Psoas muscle (tissue), 8 donors: ENCODE results near the gene NFU1. TPM values are rescaled to one million over a fixed set of nuclear protein-coding genes. Genes with fewer than 3 reads are reported as not detected.

Experiments used
- ATAC-seq, 4 donors: fragments of 200-7000 bp; cut with Tn5 transposase; one replicate each; pipeline ENCODE4 v1.9.1; 2020; ENCODE audit warnings: moderate library complexity in 3 of 4, mild to moderate bottlenecking in 2 of 4
- DNase-seq, 2 donors: peaks; one replicate each; pipeline ENCODE4 v3.0.0-alpha.2; 2020
- H3K27ac ChIP-seq: fragments of 200-600 bp; one replicate; pipeline ENCODE4 v1.8.0; 2022
- H3K27me3 ChIP-seq, 3 donors: fragments of 200-600 bp in 1 of 3; one replicate each; pipeline versions ENCODE4 v1.6.1 to v1.8.0; 2013 to 2022; ENCODE audit warnings: low read length in 2 of 3, mild to moderate bottlenecking in 2 of 3, moderate library complexity in 1 of 3; ENCODE audit not compliant: insufficient read depth in 3 of 3
- H3K36me3 ChIP-seq, 2 donors: fragments of 200-600 bp in 1 of 2; one replicate each; pipeline versions ENCODE4 v1.6.1 to v1.8.0; 2013 to 2022; ENCODE audit warnings: low read depth in 1 of 2, mild to moderate bottlenecking in 1 of 2, moderate library complexity in 1 of 2; ENCODE audit not compliant: insufficient read depth in 1 of 2
- H3K4me1 ChIP-seq: fragments of 200-600 bp; one replicate; pipeline ENCODE4 v1.8.0; 2022
- H3K4me3 ChIP-seq: fragments of 200-600 bp; one replicate; pipeline ENCODE4 v1.8.0; 2022; ENCODE audit warnings: mild to moderate bottlenecking
- H3K9me3 ChIP-seq: fragments of 200-600 bp; one replicate; pipeline ENCODE4 v1.8.0; 2022
- WGBS, 3 donors: extraction: QIAGEN DNeasy Blood & Tissue Kit; methylation state at CpG; one replicate each; pipeline versions ENCODE4 v1.1.6 to v1.1.7; 2013; 5-methylcytosine and 5-hydroxymethylcytosine counted together
- intact Hi-C, 2 donors: fragments of 100-400 bp; cut with DNase I; formaldehyde crosslinking; loops; one replicate each; pipeline versions ENCODE4 v1.11.0 to v1.14.2; 2022
- polyA plus RNA-seq, 3 donors: library from polyadenylated mRNA; stranded (reverse); fragments of 200-250 nt; gene quantifications; one replicate each; pipeline ENCODE4 v1.2.3, GENCODE V29; 2013
- total RNA-seq, 4 donors: library from RNA; stranded (reverse); fragmentation: NEBNext Ultra II Directional in 2 of 4; extraction: Animal tissue kit (Norgen Biotek cat#: 25700) in 2 of 4; gene quantifications; one replicate each; pipeline versions ENCODE4 v1.2.1 to v1.2.4, GENCODE V29; 2021 to 2023
- TF ChIP-seq, protein P1 (sequence below): fragments of 200-600 bp; IDR thresholded peaks from one replicate; pipeline ENCODE4 v1.8.0; 2022; ENCODE audit warnings: antibody characterized with exemption
- donor health status: healthy with polysubstance abuse.
- donor health status: DM: no; HTN: no; CAD: no; lungs with moderate emphysema.
- donor health status: Bipolar disorder and iron deficiency.
- donor health status: healthy.
- donor health status: DM: yes; HTN: yes; CAD: no.
- donor health status: DM: no; HTN: no; CAD: no.
- donor health status: DM: no; HTN: no; CAD: no.
- donor health status: DM: yes; HTN: yes; CAD: no.

The NFU1 gene
- total and polyA plus RNA-seq, 7 donors = 36.5 to 112 (median 83.4) TPM

DNA sequence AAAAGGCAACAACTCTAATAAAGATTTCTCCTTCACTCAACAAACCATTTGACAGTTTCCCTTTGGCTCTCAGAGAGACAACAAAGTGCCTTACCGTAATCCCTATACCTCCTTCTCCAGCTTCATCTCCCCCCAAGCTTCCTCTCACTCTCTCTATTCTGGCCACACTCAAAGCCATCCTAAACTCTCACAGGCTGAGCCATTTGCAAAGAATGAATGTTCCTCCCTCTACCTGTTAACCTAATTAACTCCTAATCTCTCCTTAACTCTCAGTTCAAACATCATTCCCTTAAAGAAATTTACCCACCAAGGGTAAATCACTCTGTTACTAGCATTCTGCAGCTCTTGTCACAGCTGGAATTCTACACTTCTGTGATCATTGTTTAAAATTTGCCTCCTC lies 88.5 kb downstream of the NFU1 start:
- ATAC-seq (no peak), DNase-seq (no peak)
- intact Hi-C loops = no loop called here
- TF ChIP-seq, protein P1, sequence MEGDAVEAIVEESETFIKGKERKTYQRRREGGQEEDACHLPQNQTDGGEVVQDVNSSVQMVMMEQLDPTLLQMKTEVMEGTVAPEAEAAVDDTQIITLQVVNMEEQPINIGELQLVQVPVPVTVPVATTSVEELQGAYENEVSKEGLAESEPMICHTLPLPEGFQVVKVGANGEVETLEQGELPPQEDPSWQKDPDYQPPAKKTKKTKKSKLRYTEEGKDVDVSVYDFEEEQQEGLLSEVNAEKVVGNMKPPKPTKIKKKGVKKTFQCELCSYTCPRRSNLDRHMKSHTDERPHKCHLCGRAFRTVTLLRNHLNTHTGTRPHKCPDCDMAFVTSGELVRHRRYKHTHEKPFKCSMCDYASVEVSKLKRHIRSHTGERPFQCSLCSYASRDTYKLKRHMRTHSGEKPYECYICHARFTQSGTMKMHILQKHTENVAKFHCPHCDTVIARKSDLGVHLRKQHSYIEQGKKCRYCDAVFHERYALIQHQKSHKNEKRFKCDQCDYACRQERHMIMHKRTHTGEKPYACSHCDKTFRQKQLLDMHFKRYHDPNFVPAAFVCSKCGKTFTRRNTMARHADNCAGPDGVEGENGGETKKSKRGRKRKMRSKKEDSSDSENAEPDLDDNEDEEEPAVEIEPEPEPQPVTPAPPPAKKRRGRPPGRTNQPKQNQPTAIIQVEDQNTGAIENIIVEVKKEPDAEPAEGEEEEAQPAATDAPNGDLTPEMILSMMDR = no peak
- WGBS, 3 donors = 95 to 100% (median 100%) methylated on average over 1 of the region's 1 CpG
- Histone ChIP-seq H3K36me3 (peaks cover 12 to 93% of the 10 kb centered on the region in 2 donors), H3K4me3 (no peak overlapping the region), H3K27ac (no peak overlapping the region), H3K27me3 (no peaks in the 10 kb centered on the region), H3K9me3 (no peaks in the 10 kb centered on the region), H3K4me1 (no peaks in the 10 kb centered on the region)

Other genes with a start within 250 kb of the NFU1 start
- gene GFPT1, start 50.2 kb downstream of the NFU1 start, total RNA-seq = 10 to 100 TPM; 19.8 to 34.5 (median 33.5) TPM
- gene GFPT1, start 50.2 kb downstream of the NFU1 start, polyA plus RNA-seq = 10 to 100 TPM in 1 of 3 donors, 1 to 10 TPM in 2; 5.7 to 11.8 (median 7.7) TPM
- gene AAK1, start 206.3 kb upstream of the NFU1 start, total RNA-seq = 10 to 100 TPM; 52.5 to 95.2 (median 65.0) TPM
- gene AAK1, start 206.3 kb upstream of the NFU1 start, polyA plus RNA-seq = 10 to 100 TPM in 2 of 3 donors, 1 to 10 TPM in 1; 7.8 to 21.9 (median 14.7) TPM